ENCODE measurements around the gene ERC2.

Gene ERC2

DNA sequence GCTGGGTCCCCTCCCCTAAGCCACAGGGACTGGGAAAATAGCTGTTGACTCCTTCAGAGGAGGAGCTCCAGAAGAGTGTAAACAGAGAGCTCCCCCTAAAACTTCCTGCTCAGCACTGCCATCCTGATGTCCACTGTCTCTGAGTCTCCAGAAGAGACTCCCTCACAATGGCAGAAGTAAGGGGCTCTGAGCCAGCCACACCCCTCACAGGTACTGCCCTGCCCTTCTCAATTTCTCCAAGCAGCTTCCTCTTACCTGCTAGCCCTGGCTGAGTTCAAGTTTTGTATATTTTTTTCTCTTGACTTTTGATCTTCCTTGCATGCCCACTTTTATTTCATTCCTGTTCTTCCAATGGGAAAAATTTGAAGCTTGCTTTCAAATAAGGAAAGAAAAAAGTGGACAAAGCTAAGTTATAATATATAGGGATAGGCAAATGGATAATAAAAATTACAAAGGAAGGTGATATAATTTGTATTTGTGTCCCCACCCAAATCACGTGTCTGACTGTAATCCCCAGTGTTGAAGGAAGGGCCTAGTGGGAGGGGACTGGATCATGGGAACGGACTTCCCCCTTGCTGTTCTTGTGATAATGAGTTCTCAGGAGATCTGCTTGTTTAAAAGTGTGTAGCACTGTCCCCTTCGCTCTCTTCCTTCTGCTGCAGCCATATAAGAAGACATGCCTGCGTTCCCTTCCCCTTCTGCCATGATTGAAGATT is 539.0 kb downstream of the ERC2 start (continued):
- TF ChIP-seq ZNF169 (tag by site-specific recombination; IDR thresholded peaks at IDR 0.05) = no peak

- no peak overlapping the region for H3K4me3 ChIP-seq (ENCODE audit: low read depth, low read length)
- H3K36me3 ChIP-seq (ENCODE audit: control insufficient read depth in 2 of 2, insufficient read depth in 1 of 2, low read length in 2 of 2) = no peaks in the 10 kb centered on the region
- CTCF ChIA-PET = interaction anchor here (0.6 kb wide), 1 partner anchor 1408 kb away, joined by 5 read pairs; no protein-coding TSS in a partner anchor
- no peaks in the 10 kb centered on the region for H3K9me3 ChIP-seq (ENCODE audit: control insufficient read depth, insufficient read depth, low read depth, low read length)
- H3K4me1 ChIP-seq (ENCODE audit: control insufficient read depth, insufficient read depth, low read length) = no peaks in the 10 kb centered on the region
- TF ChIP-seq HOXC10 (CRISPR knock-in tag; IDR thresholded peaks at IDR 0.05) = no peak
- peak; percentile 48; the same call in 1 of the 2 replicates for TF ChIP-seq ZBTB17 (tag by site-specific recombination; IDR thresholded peaks at IDR 0.05)
- TF ChIP-seq ZNF23 (tag by site-specific recombination; IDR thresholded peaks at IDR 0.05; ENCODE audit: borderline replicate concordance) = peak; percentile 65; the same call in 1 of the 2 replicates
- no peak overlapping the region for H3K27ac ChIP-seq (ENCODE audit: extremely low read depth, low read depth, low read length)
- POLR2A ChIA-PET = no interaction called here
Observed at GRCh38 chr3:55923626-55924025, 544.6 kb downstream of the ERC2 start.

- ChIA-PET CTCF (no interaction called here), POLR2A (no interaction called here)
- Histone ChIP-seq H3K4me1 (ENCODE audit: control insufficient read depth, insufficient read depth, low read length) (no peaks in the 10 kb centered on the region), H3K9me3 (ENCODE audit: control insufficient read depth, insufficient read depth, low read depth, low read length) (no peaks in the 10 kb centered on the region), H3K36me3 (ENCODE audit: control insufficient read depth in 2 of 2, insufficient read depth in 1 of 2, low read length in 2 of 2) (no peaks in the 10 kb centered on the region), H3K4me3 (ENCODE audit: low read depth, low read length) (no peak overlapping the region), H3K27ac (ENCODE audit: extremely low read depth, low read depth, low read length) (no peak overlapping the region)
- TF ChIP-seq, protein P1, sequence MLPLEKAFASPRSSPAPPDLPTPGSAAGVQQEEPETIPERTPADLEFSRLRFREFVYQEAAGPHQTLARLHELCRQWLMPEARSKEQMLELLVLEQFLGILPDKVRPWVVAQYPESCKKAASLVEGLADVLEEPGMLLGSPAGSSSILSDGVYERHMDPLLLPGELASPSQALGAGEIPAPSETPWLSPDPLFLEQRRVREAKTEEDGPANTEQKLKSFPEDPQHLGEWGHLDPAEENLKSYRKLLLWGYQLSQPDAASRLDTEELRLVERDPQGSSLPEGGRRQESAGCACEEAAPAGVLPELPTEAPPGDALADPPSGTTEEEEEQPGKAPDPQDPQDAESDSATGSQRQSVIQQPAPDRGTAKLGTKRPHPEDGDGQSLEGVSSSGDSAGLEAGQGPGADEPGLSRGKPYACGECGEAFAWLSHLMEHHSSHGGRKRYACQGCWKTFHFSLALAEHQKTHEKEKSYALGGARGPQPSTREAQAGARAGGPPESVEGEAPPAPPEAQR (tag by site-specific recombination; IDR thresholded peaks at IDR 0.05) = no peak
- TF ChIP-seq ZNF398 (tag by site-specific recombination; IDR thresholded peaks at IDR 0.05) = no peak
- TF ChIP-seq, protein P2, sequence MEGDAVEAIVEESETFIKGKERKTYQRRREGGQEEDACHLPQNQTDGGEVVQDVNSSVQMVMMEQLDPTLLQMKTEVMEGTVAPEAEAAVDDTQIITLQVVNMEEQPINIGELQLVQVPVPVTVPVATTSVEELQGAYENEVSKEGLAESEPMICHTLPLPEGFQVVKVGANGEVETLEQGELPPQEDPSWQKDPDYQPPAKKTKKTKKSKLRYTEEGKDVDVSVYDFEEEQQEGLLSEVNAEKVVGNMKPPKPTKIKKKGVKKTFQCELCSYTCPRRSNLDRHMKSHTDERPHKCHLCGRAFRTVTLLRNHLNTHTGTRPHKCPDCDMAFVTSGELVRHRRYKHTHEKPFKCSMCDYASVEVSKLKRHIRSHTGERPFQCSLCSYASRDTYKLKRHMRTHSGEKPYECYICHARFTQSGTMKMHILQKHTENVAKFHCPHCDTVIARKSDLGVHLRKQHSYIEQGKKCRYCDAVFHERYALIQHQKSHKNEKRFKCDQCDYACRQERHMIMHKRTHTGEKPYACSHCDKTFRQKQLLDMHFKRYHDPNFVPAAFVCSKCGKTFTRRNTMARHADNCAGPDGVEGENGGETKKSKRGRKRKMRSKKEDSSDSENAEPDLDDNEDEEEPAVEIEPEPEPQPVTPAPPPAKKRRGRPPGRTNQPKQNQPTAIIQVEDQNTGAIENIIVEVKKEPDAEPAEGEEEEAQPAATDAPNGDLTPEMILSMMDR (tag by site-specific recombination; IDR thresholded peaks at IDR 0.05) = no peak
- TF ChIP-seq KLF8 (tag by site-specific recombination; IDR thresholded peaks at IDR 0.05) = no peak
- TF ChIP-seq ZNF10 (tag by site-specific recombination; IDR thresholded peaks at IDR 0.05) = no peak
Observed at GRCh38 chr3:55923207-55923606, 545.1 kb downstream of the ERC2 start.

- no peaks in the 10 kb centered on the region for H3K9me3 ChIP-seq (ENCODE audit: control insufficient read depth, insufficient read depth, low read depth, low read length)
- ChIA-PET CTCF (interaction anchor here (1.0 kb wide), 1 partner anchor 338 kb away, joined by 3 read pairs; no protein-coding TSS in a partner anchor), POLR2A (no interaction called here)
- TF ChIP-seq ZNF121 (tag by site-specific recombination; IDR thresholded peaks at IDR 0.05) = peak; percentile 57; the same call in 1 of the 2 replicates
- TF ChIP-seq ZNF530 (tag by site-specific recombination; IDR thresholded peaks at IDR 0.05; ENCODE audit: low read depth) = no peak
- TF ChIP-seq ZNF311 (tag by site-specific recombination; IDR thresholded peaks at IDR 0.05; ENCODE audit: borderline replicate concordance) = no peak
- no peak for TF ChIP-seq ZNF10 (tag by site-specific recombination; IDR thresholded peaks at IDR 0.05)
- H3K4me3 ChIP-seq (ENCODE audit: low read depth, low read length) = no peak overlapping the region
- no peaks in the 10 kb centered on the region for H3K36me3 ChIP-seq (ENCODE audit: control insufficient read depth in 2 of 2, insufficient read depth in 1 of 2, low read length in 2 of 2)
- H3K27ac ChIP-seq (ENCODE audit: extremely low read depth, low read depth, low read length) = no peak overlapping the region
- no peaks in the 10 kb centered on the region for H3K4me1 ChIP-seq (ENCODE audit: control insufficient read depth, insufficient read depth, low read length)
Observed at GRCh38 chr3:55912880-55913279, 555.4 kb downstream of the ERC2 start.

Measured in HEK293 (cell line).